Measurements from ENCODE around the gene STAT5B.
"Not testable (repeated sequence)": the region's sequence is repeated elsewhere in the genome, so short reads cannot be mapped to it uniquely, and the experiment has no call there.

Gene STAT5B

GRCh38 chr17:42307362-42307927 lies 31.3 kb upstream of the STAT5B start:
- TF ChIP-seq BACH2 (CRISPR knock-in tag; IDR thresholded peaks at IDR 0.05; ENCODE audit: borderline replicate concordance): no peak
- no peak for TF ChIP-seq ZNF70 (CRISPR knock-in tag; IDR thresholded peaks at IDR 0.05)
- TF ChIP-seq ARNTL (CRISPR knock-in tag; IDR thresholded peaks at IDR 0.05; ENCODE audit: borderline replicate concordance, low read depth): no peak
- no peak for TF ChIP-seq ZNF565 (CRISPR knock-in tag; conservative IDR thresholded peaks at IDR 0.05; ENCODE audit: low read depth)
- TF ChIP-seq GLIS3 (CRISPR knock-in tag; IDR thresholded peaks at IDR 0.05): no peak
- no peak for TF ChIP-seq ISL1 (CRISPR knock-in tag; IDR thresholded peaks at IDR 0.05)
- ATAC-seq: no peak

GRCh38 chr17:42306385-42306667 lies 30.1 kb upstream of the STAT5B start:
- TF ChIP-seq ARNTL (CRISPR knock-in tag; IDR thresholded peaks at IDR 0.05; ENCODE audit: borderline replicate concordance, low read depth) (no peak), ESRRG (CRISPR knock-in tag; IDR thresholded peaks at IDR 0.05) (no peak), BACH2 (CRISPR knock-in tag; IDR thresholded peaks at IDR 0.05; ENCODE audit: borderline replicate concordance) (no peak), ZNF70 (CRISPR knock-in tag; IDR thresholded peaks at IDR 0.05) (no peak), ISL1 (CRISPR knock-in tag; IDR thresholded peaks at IDR 0.05) (no peak), OSR1 (CRISPR knock-in tag; IDR thresholded peaks at IDR 0.05) (no peak), PPARA (CRISPR knock-in tag; IDR thresholded peaks at IDR 0.05; ENCODE audit: borderline replicate concordance) (no peak), TCF4 (CRISPR knock-in tag; IDR thresholded peaks at IDR 0.05; ENCODE audit: borderline replicate concordance) (no peak), RARB (CRISPR knock-in tag; IDR thresholded peaks at IDR 0.05) (no peak), TOX (CRISPR knock-in tag; IDR thresholded peaks at IDR 0.05; ENCODE audit: borderline replicate concordance) (no peak), PATZ1 (CRISPR knock-in tag; IDR thresholded peaks at IDR 0.05; ENCODE audit: borderline replicate concordance) (no peak), CSDC2 (CRISPR knock-in tag; IDR thresholded peaks at IDR 0.05) (no peak), ZFP3 (CRISPR knock-in tag; IDR thresholded peaks at IDR 0.05) (no peak), SNAI2 (CRISPR knock-in tag; IDR thresholded peaks at IDR 0.05) (no peak), GLIS3 (CRISPR knock-in tag; IDR thresholded peaks at IDR 0.05) (no peak), ZFP30 (CRISPR knock-in tag; IDR thresholded peaks at IDR 0.05) (no peak), ZC3H10 (CRISPR knock-in tag; IDR thresholded peaks at IDR 0.05) (no peak), ZNF8 (CRISPR knock-in tag; IDR thresholded peaks at IDR 0.05) (no peak)
- TF ChIP-seq, protein P1, sequence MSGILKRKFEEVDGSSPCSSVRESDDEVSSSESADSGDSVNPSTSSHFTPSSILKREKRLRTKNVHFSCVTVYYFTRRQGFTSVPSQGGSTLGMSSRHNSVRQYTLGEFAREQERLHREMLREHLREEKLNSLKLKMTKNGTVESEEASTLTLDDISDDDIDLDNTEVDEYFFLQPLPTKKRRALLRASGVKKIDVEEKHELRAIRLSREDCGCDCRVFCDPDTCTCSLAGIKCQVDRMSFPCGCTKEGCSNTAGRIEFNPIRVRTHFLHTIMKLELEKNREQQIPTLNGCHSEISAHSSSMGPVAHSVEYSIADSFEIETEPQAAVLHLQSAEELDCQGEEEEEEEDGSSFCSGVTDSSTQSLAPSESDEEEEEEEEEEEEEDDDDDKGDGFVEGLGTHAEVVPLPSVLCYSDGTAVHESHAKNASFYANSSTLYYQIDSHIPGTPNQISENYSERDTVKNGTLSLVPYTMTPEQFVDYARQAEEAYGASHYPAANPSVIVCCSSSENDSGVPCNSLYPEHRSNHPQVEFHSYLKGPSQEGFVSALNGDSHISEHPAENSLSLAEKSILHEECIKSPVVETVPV (CRISPR knock-in tag; IDR thresholded peaks at IDR 0.05): no peak
- TF ChIP-seq, protein P2, sequence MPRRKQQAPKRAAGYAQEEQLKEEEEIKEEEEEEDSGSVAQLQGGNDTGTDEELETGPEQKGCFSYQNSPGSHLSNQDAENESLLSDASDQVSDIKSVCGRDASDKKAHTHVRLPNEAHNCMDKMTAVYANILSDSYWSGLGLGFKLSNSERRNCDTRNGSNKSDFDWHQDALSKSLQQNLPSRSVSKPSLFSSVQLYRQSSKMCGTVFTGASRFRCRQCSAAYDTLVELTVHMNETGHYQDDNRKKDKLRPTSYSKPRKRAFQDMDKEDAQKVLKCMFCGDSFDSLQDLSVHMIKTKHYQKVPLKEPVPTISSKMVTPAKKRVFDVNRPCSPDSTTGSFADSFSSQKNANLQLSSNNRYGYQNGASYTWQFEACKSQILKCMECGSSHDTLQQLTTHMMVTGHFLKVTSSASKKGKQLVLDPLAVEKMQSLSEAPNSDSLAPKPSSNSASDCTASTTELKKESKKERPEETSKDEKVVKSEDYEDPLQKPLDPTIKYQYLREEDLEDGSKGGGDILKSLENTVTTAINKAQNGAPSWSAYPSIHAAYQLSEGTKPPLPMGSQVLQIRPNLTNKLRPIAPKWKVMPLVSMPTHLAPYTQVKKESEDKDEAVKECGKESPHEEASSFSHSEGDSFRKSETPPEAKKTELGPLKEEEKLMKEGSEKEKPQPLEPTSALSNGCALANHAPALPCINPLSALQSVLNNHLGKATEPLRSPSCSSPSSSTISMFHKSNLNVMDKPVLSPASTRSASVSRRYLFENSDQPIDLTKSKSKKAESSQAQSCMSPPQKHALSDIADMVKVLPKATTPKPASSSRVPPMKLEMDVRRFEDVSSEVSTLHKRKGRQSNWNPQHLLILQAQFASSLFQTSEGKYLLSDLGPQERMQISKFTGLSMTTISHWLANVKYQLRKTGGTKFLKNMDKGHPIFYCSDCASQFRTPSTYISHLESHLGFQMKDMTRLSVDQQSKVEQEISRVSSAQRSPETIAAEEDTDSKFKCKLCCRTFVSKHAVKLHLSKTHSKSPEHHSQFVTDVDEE (CRISPR knock-in tag; IDR thresholded peaks at IDR 0.05): no peak
- ATAC-seq: no peak

GRCh38 chr17:42305543-42306384 lies 29.6 kb upstream of the STAT5B start:
- no peak for ATAC-seq

GRCh38 chr17:42305031-42305330 lies 28.8 kb upstream of the STAT5B start:
- not testable (repeated sequence) for ATAC-seq

More at GRCh38 chr17:42305543-42306384, 29.6 kb upstream of the STAT5B start:
- TF ChIP-seq TCF4 (CRISPR knock-in tag; IDR thresholded peaks at IDR 0.05; ENCODE audit: borderline replicate concordance): no peak
- no peak for TF ChIP-seq SNAI2 (CRISPR knock-in tag; IDR thresholded peaks at IDR 0.05)
- TF ChIP-seq ZFP30 (CRISPR knock-in tag; IDR thresholded peaks at IDR 0.05): no peak
- TF ChIP-seq ARNTL (CRISPR knock-in tag; IDR thresholded peaks at IDR 0.05; ENCODE audit: borderline replicate concordance, low read depth): no peak
- TF ChIP-seq ZFP3 (CRISPR knock-in tag; IDR thresholded peaks at IDR 0.05): no peak
- no peak for TF ChIP-seq ZNF8 (CRISPR knock-in tag; IDR thresholded peaks at IDR 0.05)
- TF ChIP-seq ZNF70 (CRISPR knock-in tag; IDR thresholded peaks at IDR 0.05): no peak
- no peak for TF ChIP-seq ISL1 (CRISPR knock-in tag; IDR thresholded peaks at IDR 0.05)
- TF ChIP-seq CREB5 (CRISPR knock-in tag; IDR thresholded peaks at IDR 0.05; ENCODE audit: low read depth): no peak

Measured in SK-N-SH treated with all-trans-retinoic acid at 6 μM for 48 hours (cell line).